HG03064 (cell line): ENCODE data around the gene SLC38A8.

ENCODE experiments used
- ATAC-seq: cut with Tn5 transposase; IDR thresholded peaks from one replicate; pipeline ENCODE4 v1.9.1; 2021; ENCODE audit warnings: low read depth; ENCODE audit not compliant: unreplicated experiment

SLC38A8 gene

GRCh38 chr16:83973581-83974385 lies 68.8 kb downstream of the SLC38A8 start:
- ATAC-seq = no peak

GRCh38 chr16:83973077-83973476 lies 69.5 kb downstream of the SLC38A8 start:
- ATAC-seq = no peak

GRCh38 chr16:83972256-83973008 lies 70.2 kb downstream of the SLC38A8 start:
- ATAC-seq = no peak

DNA sequence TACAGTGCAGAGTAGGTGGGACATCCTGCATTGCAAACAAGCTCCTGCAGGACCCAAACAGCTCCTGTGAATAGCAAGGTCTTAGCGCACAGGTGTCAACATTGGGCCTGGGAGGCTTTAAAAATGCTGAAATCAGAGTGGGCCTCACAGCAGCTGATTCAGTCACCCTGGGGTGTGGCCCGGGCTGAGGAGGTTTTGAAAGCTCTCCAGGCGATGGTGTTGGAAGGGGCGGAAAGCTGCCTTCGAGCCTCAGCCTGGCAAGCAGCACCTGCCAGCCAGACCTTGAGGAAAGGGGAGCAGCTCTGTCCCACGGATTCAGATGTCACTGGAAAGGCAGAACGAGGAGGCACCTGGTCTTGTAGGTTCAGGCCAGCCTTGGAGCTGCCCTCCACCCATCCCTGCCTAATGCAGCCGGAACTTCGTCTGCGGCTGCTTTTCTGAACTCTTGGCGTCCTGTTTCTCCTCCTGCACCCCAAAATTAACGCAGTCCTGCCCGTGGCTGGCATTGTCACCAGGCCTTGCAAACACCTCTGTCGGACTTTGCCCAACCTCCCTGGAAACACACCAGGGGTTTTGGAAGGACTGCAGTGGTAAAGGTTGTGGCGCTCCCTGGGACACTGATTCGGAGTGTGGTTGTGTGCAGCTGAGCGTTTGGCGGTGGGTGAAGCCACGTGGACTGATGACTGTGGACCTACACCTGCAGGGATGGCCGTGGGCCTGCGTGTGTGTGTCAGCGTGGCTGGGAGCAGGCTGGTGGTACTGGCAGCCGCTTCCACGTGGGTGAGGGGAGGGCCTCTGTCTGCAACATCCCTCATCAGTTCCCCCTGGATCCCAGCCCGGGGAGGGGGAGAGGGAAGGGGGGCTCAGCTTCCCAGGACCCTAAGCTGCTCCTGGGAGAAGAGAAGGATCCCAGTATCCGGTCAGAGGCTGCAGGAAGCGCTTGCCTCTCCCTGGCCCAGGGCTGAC lies 71.1 kb downstream of the SLC38A8 start:
- ATAC-seq = no peak

- no peak for ATAC-seq
Observed at GRCh38 chr16:83970430-83970815, 72.2 kb downstream of the SLC38A8 start.

DNA sequence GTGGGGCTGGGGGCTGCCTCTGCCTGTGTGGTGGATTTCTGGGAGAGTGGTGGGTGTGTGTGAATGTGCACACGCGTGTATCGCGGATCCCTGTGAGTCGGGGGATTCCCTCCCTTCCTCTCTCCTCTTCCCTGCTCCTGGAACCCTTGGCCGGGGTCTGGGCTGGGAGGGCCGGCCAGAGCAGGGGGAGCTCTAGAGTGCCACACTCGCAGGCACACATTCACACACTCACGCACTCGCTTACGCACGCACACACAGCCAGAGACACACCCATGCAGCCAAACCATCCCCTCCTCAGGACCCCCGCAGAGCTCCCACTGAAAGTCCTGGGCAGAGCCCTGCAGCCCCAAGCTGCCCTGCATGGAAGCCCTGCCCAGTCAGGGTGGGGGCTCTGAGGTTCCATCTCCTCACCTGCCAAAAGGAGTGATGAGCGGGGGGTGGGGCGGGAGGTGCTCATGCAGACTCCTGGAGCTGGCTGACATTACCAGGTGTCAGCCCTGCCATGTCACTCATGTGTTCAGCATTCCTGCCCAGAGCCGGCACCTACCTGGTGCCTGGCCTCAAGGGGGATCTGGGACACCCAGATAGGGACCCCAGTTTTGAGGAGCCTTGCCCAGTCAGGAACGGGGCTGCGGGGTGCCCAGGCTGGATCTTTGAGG lies 72.7 kb downstream of the SLC38A8 start:
- ATAC-seq = no peak

GRCh38 chr16:83968891-83969649 lies 73.5 kb downstream of the SLC38A8 start:
- ATAC-seq = no peak

DNA sequence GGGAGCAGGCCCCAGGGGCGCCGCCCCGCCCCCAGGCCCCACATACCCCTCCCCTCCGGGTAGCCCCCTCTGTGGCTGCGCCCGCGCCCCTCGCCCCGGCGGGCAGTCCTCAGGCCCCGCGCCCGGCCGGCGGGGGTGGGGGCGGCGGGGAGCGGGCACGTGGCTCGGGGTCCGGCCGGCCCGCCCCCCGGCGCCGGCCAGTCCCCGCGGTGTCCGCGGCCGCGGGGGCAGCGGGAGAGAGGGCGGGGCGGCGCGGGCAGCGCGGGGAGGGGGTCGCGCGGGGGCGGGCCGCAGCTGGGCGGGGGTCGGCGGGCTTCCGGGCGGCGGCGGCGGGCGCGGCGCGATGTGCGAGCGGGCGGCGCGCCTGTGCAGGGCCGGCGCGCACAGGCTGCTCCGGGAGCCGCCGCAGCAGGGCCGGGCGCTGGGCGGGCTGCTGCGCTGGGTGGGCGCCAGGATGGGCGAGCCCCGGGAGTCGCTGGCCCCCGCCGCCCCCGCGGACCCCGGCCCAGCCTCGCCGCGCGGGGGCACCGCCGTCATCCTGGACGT lies 74.2 kb downstream of the SLC38A8 start:
- ATAC-seq = no peak

GRCh38 chr16:83967838-83968305 lies 74.7 kb downstream of the SLC38A8 start, which contains the start of gene NECAB2:
Gene NECAB2 (plus strand): TSS chr16:83968244. CDS start chr16:83968649, 405 bp downstream.
- no peak for ATAC-seq

- ATAC-seq = no peak
Observed at GRCh38 chr16:83967091-83967490, 75.5 kb downstream of the SLC38A8 start.

GRCh38 chr16:83966153-83966696 lies 76.4 kb downstream of the SLC38A8 start:
- ATAC-seq = no peak

DNA sequence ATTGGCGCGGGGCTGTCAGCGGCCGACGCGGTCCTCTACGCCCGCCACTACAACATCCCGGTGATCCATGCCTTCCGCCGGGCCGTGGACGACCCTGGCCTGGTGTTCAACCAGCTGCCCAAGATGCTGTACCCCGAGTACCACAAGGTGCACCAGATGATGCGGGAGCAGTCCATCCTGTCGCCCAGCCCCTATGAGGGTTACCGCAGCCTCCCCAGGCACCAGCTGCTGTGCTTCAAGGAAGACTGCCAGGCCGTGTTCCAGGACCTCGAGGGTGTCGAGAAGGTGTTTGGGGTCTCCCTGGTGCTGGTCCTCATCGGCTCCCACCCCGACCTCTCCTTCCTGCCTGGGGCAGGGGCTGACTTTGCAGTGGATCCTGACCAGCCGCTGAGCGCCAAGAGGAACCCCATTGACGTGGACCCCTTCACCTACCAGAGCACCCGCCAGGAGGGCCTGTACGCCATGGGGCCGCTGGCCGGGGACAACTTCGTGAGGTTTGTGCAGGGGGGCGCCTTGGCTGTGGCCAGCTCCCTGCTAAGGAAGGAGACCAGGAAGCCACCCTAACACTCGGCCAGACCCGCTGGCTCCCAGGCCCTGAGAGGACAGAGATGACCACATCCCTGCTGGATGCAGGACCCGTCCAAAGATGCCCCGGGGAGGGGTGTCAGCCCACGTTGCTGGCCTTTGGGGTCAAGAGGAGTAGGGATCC lies 77.0 kb downstream of the SLC38A8 start:
- ATAC-seq = no peak

- ATAC-seq = no peak
Observed at GRCh38 chr16:83964684-83965443, 77.7 kb downstream of the SLC38A8 start.

DNA sequence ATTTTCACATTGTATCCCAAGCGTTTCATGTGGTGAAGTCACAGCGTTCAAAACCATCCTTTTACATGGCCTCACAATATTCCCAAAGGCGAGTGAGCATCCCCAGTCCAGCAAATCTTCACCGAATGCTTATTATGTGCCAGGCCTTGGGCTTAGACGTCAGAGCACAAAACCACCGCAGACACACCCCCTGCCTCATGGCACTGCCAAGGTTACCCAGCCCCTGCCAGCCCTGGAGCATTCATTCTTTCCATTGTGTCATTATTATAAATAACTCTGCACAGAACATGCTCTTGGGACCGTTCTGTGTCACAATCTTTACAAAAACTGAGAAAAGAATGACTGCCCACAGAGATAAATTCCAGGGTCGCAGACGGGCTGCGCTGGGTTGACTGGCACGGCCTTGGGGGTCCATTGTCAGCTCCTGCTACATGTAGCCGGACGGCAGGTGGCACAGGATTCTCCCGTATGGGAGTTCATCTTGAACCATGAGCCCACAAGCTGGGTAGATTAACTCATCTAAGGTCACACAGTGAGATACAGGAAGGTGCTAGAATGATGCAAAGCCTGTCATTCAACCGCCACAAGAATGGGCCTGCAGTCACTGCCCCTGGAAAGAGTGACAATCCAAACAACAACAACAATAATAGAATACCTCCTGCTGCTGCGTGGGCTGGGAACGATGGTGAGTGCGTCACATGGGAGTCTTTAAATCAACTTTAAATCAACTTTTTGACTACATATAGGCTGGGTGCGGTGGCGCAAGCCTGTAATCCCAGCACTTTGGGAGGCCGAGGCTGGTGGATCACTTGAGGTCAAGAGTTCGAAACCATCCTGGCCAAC lies 79.1 kb downstream of the SLC38A8 start:
- no peak for ATAC-seq

- ATAC-seq = no peak
Observed at GRCh38 chr16:83961591-83961990, 81.0 kb downstream of the SLC38A8 start.

DNA sequence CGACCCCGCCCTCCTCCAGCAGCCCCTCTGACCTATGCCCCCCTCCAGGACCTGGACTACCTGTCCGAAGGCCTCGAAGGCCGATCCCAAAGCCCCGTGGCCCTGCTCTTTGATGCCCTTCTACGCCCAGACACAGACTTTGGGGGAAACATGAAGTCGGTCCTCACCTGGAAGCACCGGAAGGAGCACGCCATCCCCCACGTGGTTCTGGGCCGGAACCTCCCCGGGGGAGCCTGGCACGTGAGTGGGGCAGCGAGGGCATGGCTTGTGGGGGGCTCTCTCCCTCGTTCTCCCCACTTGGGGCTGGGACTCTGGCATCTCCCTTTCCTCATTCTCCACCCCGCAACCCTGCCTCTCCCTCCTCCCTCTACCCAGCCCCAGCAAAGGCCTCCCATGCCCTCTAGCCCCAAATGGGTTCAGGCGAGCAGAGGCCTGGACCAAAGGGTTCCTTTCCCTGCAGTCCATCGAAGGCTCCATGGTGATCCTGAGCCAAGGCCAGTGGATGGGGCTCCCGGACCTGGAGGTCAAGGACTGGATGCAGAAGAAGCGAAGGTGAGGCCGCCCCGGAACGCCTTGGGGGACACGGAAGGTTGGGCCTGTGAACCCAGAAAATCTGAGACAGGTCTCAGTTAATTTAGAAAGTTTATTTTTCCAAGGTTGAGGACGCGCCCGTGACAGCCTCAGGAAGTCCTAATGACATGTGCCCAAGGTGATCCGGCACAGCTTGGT lies 81.9 kb downstream of the SLC38A8 start:
- ATAC-seq = no peak
